SH-SY5Y (cell line): ENCODE data around the gene PDGFD.

Experiments
- GATA2 ChIP-seq: IDR thresholded peaks from 2 replicates; pipeline ENCODE4 v1.6.1; 2011; ENCODE audit warnings: mild to moderate bottlenecking, low read depth, low read length
- GATA3 ChIP-seq: IDR thresholded peaks from 2 replicates; pipeline ENCODE4 v1.6.1; 2011; ENCODE audit warnings: low read depth, mild to moderate bottlenecking, low read length, moderate library complexity

DNA sequence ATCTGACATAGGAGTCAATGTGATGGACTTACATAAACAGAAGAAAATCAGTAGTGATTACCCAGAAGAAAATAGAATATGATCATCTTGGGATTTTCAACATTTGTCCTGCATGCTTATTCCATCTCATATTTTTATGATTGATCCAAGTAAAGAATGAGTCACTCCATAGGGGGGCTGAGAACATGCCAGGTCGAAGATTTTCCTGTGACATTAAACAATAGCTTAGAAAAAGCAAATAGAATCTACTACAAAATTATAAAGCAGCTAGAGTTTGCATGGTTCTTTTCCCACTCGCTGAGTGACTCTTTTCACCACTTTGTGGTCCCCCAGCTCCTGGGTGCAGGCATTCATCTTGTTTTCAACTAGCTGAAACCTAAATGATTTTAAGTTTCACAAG, 71.2 kb downstream of the PDGFD start:
- TF ChIP-seq GATA2 (no peak), GATA3 (no peak)
